ENCODE measurements around the gene WFDC5.

GRCh38 chr20:45154183-45154582 is 39.2 kb upstream of the WFDC5 start:
- TF ChIP-seq POLR2A (IDR thresholded peaks at IDR 0.05) (no peak), EP300 (IDR thresholded peaks at IDR 0.05) (no peak)

All from gastroesophageal sphincter (tissue), 2 donors.